IMR-90 (cell line): ENCODE results near the gene KY. TPM values are rescaled to one million over a fixed set of nuclear protein-coding genes. Genes with fewer than 3 reads are reported as not detected.

Experiments
- ATAC-seq: fragments of 200-7000 bp; cut with Tn5 transposase; 2 replicates; pipeline ENCODE4 v1.9.1; 2020; ENCODE audit warnings: low read depth, mild to moderate bottlenecking, moderate library complexity
- BruUV-seq: library from RNA; stranded (reverse); fragments of 400-500 nt; replicated peaks from 2 replicates; lab custom pipeline; 2021; lab: Mats Ljungman, UMichigan
- CTCF ChIA-PET: fragments of 300-600 bp; formaldehyde crosslinking; extraction: SDS; loops from one replicate; lab custom pipeline; 2021; ENCODE audit warnings: antibody characterized with exemption; lab: Yijun Ruan, JAX
- POLR2A ChIA-PET: fragments of 300-600 bp; sonication (Branson Sonifier 250); formaldehyde crosslinking; loops from one replicate; lab custom pipeline; 2022; ENCODE audit warnings: antibody characterized with exemption; ENCODE audit not compliant: unreplicated experiment; lab: Charles Lee
- DNase-seq: peaks from one replicate; pipeline ENCODE4 v3.0.0; 2013
- H2AFZ ChIP-seq: replicated peaks from 2 replicates; pipeline ENCODE3; 2013; ENCODE audit warnings: low read length, mild to moderate bottlenecking; ENCODE audit not compliant: poor library complexity
- H2AK5ac ChIP-seq: 2 replicates; pipeline ENCODE4 v1.6.1; 2013; ENCODE audit warnings: low read depth, low read length, inconsistent platforms
- H2AK9ac ChIP-seq: replicated peaks from 2 replicates; pipeline ENCODE3; 2013; ENCODE audit warnings: mild to moderate bottlenecking, low read depth, low read length, moderate library complexity; ENCODE audit not compliant: poor library complexity
- H2BK120ac ChIP-seq: 2 replicates; pipeline ENCODE4 v1.6.1; 2013; ENCODE audit warnings: low read depth, low read length, inconsistent platforms
- H2BK15ac ChIP-seq: 3 replicates; pipeline ENCODE4 v1.6.1; 2013; ENCODE audit warnings: low read depth, low read length, inconsistent platforms
- H2BK20ac ChIP-seq: 2 replicates; pipeline ENCODE4 v1.6.1; 2013; ENCODE audit warnings: low read depth, mild to moderate bottlenecking, inconsistent platforms, low read length, moderate library complexity
- H2BK5ac ChIP-seq: 2 replicates; pipeline ENCODE4 v1.6.1; 2013; ENCODE audit warnings: mild to moderate bottlenecking, low read depth, low read length, inconsistent platforms; ENCODE audit not compliant: poor library complexity, severe bottlenecking
- H3K14ac ChIP-seq: replicated peaks from 2 replicates; pipeline ENCODE4 v1.6.1; 2013; ENCODE audit warnings: low read depth, low read length, inconsistent platforms
- H3K18ac ChIP-seq: 2 replicates; pipeline ENCODE4 v1.6.1; 2013; ENCODE audit warnings: low read depth, low read length, control low read depth
- H3K23ac ChIP-seq: 2 replicates; pipeline ENCODE4 v1.6.1; 2013; ENCODE audit warnings: low read depth, low read length, inconsistent platforms
- H3K27ac ChIP-seq: 2 replicates; pipeline ENCODE4 v1.5.1; 2013; ENCODE audit warnings: mild to moderate bottlenecking, control low read depth, low read length; ENCODE audit not compliant: insufficient read depth
- H3K27me3 ChIP-seq: 2 replicates; pipeline ENCODE4 v1.6.1; 2013; ENCODE audit warnings: low read length; ENCODE audit not compliant: control insufficient read depth, insufficient read depth
- H3K36me3 ChIP-seq: 2 replicates; pipeline ENCODE4 v1.6.1; 2013; ENCODE audit warnings: low read length, mixed read lengths; ENCODE audit not compliant: control insufficient read depth, insufficient read depth
- H3K4ac ChIP-seq: 2 replicates; pipeline ENCODE4 v1.6.1; 2013; ENCODE audit warnings: low read depth, low read length, inconsistent platforms
- H3K4me1 ChIP-seq: 2 replicates; pipeline ENCODE4 v1.6.1; 2013; ENCODE audit warnings: low read length, mixed read lengths; ENCODE audit not compliant: control insufficient read depth, insufficient read depth
- H3K4me2 ChIP-seq: 2 replicates; pipeline ENCODE4 v1.6.1; 2013; ENCODE audit warnings: low read depth, mild to moderate bottlenecking, control low read depth, low read length, moderate library complexity
- H3K4me3 ChIP-seq: 2 replicates; pipeline ENCODE4 v1.5.1; 2013; ENCODE audit warnings: low read depth, mild to moderate bottlenecking, control low read depth, low read length, moderate library complexity; ENCODE audit not compliant: insufficient read depth
- H3K56ac ChIP-seq: 2 replicates; pipeline ENCODE4 v1.6.1; 2013; ENCODE audit warnings: low read length, inconsistent platforms; ENCODE audit not compliant: insufficient read depth; ENCODE audit errors: extremely low read depth
- H3K79me1 ChIP-seq, 2 experiments: 2 replicates each; pipeline ENCODE4 v1.6.1; 2013; ENCODE audit warnings: low read length in 2 of 2, inconsistent platforms in 1 of 2, low read depth in 1 of 2
- H3K9ac ChIP-seq: 2 replicates; pipeline ENCODE4 v1.6.1; 2013; ENCODE audit warnings: low read depth, low read length, control low read depth
- H3K9me1 ChIP-seq: 2 replicates; pipeline ENCODE4 v1.6.1; 2013; ENCODE audit warnings: low read length, inconsistent platforms; ENCODE audit not compliant: insufficient read depth
- H3K9me3 ChIP-seq: 2 replicates; pipeline ENCODE4 v1.6.1; 2013; ENCODE audit warnings: low read length; ENCODE audit not compliant: control insufficient read depth, insufficient read depth
- H4K20me1 ChIP-seq: 2 replicates; pipeline ENCODE4 v1.6.1; 2013; ENCODE audit warnings: low read length, inconsistent platforms; ENCODE audit not compliant: insufficient read depth
- H4K5ac ChIP-seq: 2 replicates; pipeline ENCODE4 v1.6.1; 2013; ENCODE audit warnings: mild to moderate bottlenecking, low read depth, low read length, control low read depth
- H4K8ac ChIP-seq, 2 experiments: 2 replicates each; pipeline ENCODE4 v1.6.1; 2013; ENCODE audit warnings: low read depth in 2 of 2, low read length in 2 of 2, control low read depth in 1 of 2, inconsistent platforms in 1 of 2
- H4K91ac ChIP-seq: 2 replicates; pipeline ENCODE4 v1.6.1; 2013; ENCODE audit warnings: low read depth, low read length, inconsistent platforms; ENCODE audit not compliant: insufficient read depth
- FOS ChIP-seq: fragments of 150-350 bp; IDR thresholded peaks from 2 replicates; pipeline ENCODE4 v1.6.1; 2016; ENCODE audit warnings: low read depth, low read length
- MXI1 ChIP-seq: IDR thresholded peaks from 2 replicates; pipeline ENCODE4 v1.6.1; 2012; ENCODE audit warnings: low read depth, mild to moderate bottlenecking, low read length, moderate library complexity, borderline replicate concordance
- WGBS, 2 experiments: methylation state at CpG; one replicate each; pipeline versions ENCODE4 v1.1.5 to v1.1.7; 2013; ENCODE audit warnings: missing lambda C conversion rate in 2 of 2; ENCODE audit not compliant: insufficient read length in 1 of 2; ENCODE audit errors: extremely low coverage in 2 of 2; 5-methylcytosine and 5-hydroxymethylcytosine counted together
- dilution Hi-C: fragments of 300-500 bp; cut with HindIII; formaldehyde crosslinking; loops from one replicate; pipeline ENCODE4 v1.14.3; 2018; ENCODE audit warnings: low sequenced_read_pairs; ENCODE audit not compliant: unreplicated experiment
- in situ Hi-C: fragments of 300-500 bp; cut with MboI; formaldehyde crosslinking; loops from 3 replicates; pipeline ENCODE4 v1.14.3; 2019; ENCODE audit warnings: low sequenced_read_pairs, inconsistent platforms, mixed read lengths
- intact Hi-C: fragments of 100-400 bp; cut with micrococcal nuclease; formaldehyde crosslinking; loops from 2 replicates; pipeline ENCODE4 v1.10.0; 2022
- polyA plus RNA-seq, 3 experiments: library from polyadenylated mRNA; depleted of rRNA; stranded (reverse); fragments of >200 nt; gene quantifications; 2 replicates each; pipeline ENCODE4 v1.2.3, GENCODE V29; 2012; ENCODE audit warnings: low replicate concordance in 1 of 3
- total RNA-seq: library from RNA; depleted of rRNA; stranded (reverse); fragments of >200 nt; gene quantifications from 2 replicates; pipeline ENCODE4 v1.2.3, GENCODE V29; 2012

The KY gene
- total and polyA plus RNA-seq, 2 of the 4 experiments (the other 2 are of a cell fraction) = under 0.01 to 0.09 TPM

DNA sequence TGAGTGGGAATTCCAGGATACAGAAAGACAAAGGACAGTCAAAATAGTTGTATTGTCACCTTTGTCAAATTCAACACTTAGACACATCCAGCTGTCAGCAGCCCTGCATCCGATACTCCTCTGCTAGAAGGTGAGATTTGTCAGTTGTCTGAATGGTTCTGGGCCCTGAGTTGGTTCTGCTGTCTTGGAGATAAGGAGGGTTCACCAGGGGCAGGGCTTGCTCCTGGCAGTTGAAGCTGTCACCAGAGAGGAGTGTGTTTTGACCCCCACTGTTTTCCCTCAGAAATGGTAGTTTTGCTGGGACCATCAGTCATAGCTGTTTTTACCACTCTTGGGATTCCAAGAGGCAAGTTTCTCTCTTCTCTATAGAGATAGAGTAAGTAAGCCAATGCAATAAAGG lies 3.2 kb upstream of the KY start:
- Histone ChIP-seq H2BK15ac (no peak overlapping the region), H3K18ac (no peak overlapping the region), H3K27me3 (peaks cover 25% of the 10 kb centered on the region), H2BK20ac (no peak overlapping the region), H3K4ac (no peak overlapping the region), H4K91ac (no peak overlapping the region), H3K4me1 (no peaks in the 10 kb centered on the region), H3K4me2 (no peak overlapping the region), H3K9me3 (no peaks in the 10 kb centered on the region), H3K14ac (no peak overlapping the region), H3K9me1 (no peaks in the 10 kb centered on the region; the same call in 1 of the 2 replicates), H2AK9ac (no peak overlapping the region), H4K5ac (no peak overlapping the region), H3K27ac (no peak overlapping the region), H2AK5ac (no peak overlapping the region), H3K9ac (no peak overlapping the region), H2AFZ (no peak overlapping the region), H2BK5ac (no peak overlapping the region), H3K4me3 (no peak overlapping the region), H3K79me1 (no peaks in the 10 kb centered on the region), H3K23ac (no peak overlapping the region), H3K36me3 (no peaks in the 10 kb centered on the region), H2BK120ac (no peak overlapping the region), H4K20me1 (no peaks in the 10 kb centered on the region), H4K8ac (no peak overlapping the region), H3K56ac (no peak overlapping the region)
- no peak for ATAC-seq
- ChIA-PET CTCF (no interaction called here), POLR2A (no interaction called here)
- no CpG with 5 or more reads among the region's 1 CpG for WGBS, 2 experiments
- in situ Hi-C loops (no loop called here), intact Hi-C loops (no loop called here), dilution Hi-C loops (no loop called here)
- no TSS peak for BruUV-seq
- DNase-seq = no peak
- TF ChIP-seq MXI1 = no peak
- TF ChIP-seq FOS = no peak
